PC-9 (cell line): ENCODE data around the gene CTXND1. TPM values are rescaled to one million over a fixed set of nuclear protein-coding genes. Genes with fewer than 3 reads are reported as not detected.

ENCODE experiments used
- BruUV-seq: library from RNA; stranded (reverse); fragments of 400-500 nt; replicated peaks from 2 replicates; lab custom pipeline; 2021; lab: Mats Ljungman, UMichigan
- CTCF ChIA-PET: fragments of 300-600 bp; sonication (Branson Sonifier 250); formaldehyde crosslinking; loops from one replicate; lab custom pipeline; 2022; ENCODE audit warnings: antibody characterized with exemption; lab: Charles Lee
- POLR2A ChIA-PET: fragments of 300-600 bp; sonication (Branson Sonifier 250); formaldehyde crosslinking; loops from one replicate; lab custom pipeline; 2022; ENCODE audit warnings: antibody characterized with exemption; ENCODE audit not compliant: unreplicated experiment; lab: Charles Lee
- DNase-seq, 2 experiments: peaks; one replicate each; pipeline versions ENCODE4 v3.0.0 to v3.0.0-alpha.2; 2015 to 2022; ENCODE audit warnings: mixed read lengths in 1 of 2
- H2AFZ ChIP-seq: fragments of 200-600 bp; sonication (generic); 2 replicates; pipeline ENCODE4 v1.8.1; 2017; ENCODE audit warnings: antibody characterized with exemption
- H3F3A ChIP-seq: fragments of 200-600 bp; sonication (generic); 2 replicates; pipeline ENCODE4 v1.8.1; 2017; ENCODE audit warnings: antibody characterized with exemption, mild to moderate bottlenecking, low read depth; ENCODE audit not compliant: insufficient read depth
- H3K27ac ChIP-seq: fragments of 200-600 bp; sonication (generic); 2 replicates; pipeline ENCODE4 v1.6.1; 2016; ENCODE audit warnings: mixed run types
- H3K27me3 ChIP-seq: fragments of 200-600 bp; sonication (generic); 2 replicates; pipeline ENCODE4 v1.6.1; 2016; ENCODE audit warnings: low read depth, mixed run types; ENCODE audit not compliant: insufficient read depth
- H3K36me3 ChIP-seq: fragments of 200-600 bp; sonication (generic); 2 replicates; pipeline ENCODE4 v1.6.1; 2016; ENCODE audit warnings: low read depth, mixed run types
- H3K4me1 ChIP-seq: fragments of 200-600 bp; sonication (generic); replicated peaks from 2 replicates; pipeline ENCODE4 v1.6.1; 2016; ENCODE audit warnings: mixed run types; ENCODE audit not compliant: insufficient read depth
- H3K4me2 ChIP-seq: fragments of 200-600 bp; sonication (generic); 2 replicates; pipeline ENCODE4 v1.6.1; 2017; ENCODE audit warnings: mixed run types
- H3K4me3 ChIP-seq: fragments of 200-600 bp; sonication (generic); 2 replicates; pipeline ENCODE4 v1.6.1; 2016; ENCODE audit warnings: mixed run types
- H3K79me2 ChIP-seq: fragments of 200-600 bp; sonication (generic); 2 replicates; pipeline ENCODE4 v1.6.1; 2017; ENCODE audit warnings: low read depth, mixed run types
- H3K9me2 ChIP-seq: fragments of 200-600 bp; sonication (generic); 2 replicates; pipeline ENCODE4 v1.8.1; 2017; ENCODE audit warnings: mild to moderate bottlenecking; ENCODE audit not compliant: insufficient read depth
- H3K9me3 ChIP-seq: fragments of 200-600 bp; sonication (generic); 2 replicates; pipeline ENCODE4 v1.8.1; 2016; ENCODE audit warnings: low read depth; ENCODE audit not compliant: insufficient read depth
- H4K20me1 ChIP-seq: fragments of 200-600 bp; sonication (generic); 2 replicates; pipeline ENCODE4 v1.8.1; 2017; ENCODE audit not compliant: insufficient read depth
- CTCF ChIP-seq: fragments of 200-600 bp; sonication (generic); conservative IDR thresholded peaks from 2 replicates; pipeline ENCODE4 v1.6.1; 2017; ENCODE audit warnings: mixed run types, antibody characterized with exemption, mild to moderate bottlenecking, moderate library complexity
- EZH2 ChIP-seq: fragments of 200-600 bp; sonication (generic); IDR thresholded peaks from 2 replicates; pipeline ENCODE4 v1.8.0; 2017; ENCODE audit warnings: antibody characterized with exemption, low read depth
- intact Hi-C: fragments of 100-400 bp; cut with micrococcal nuclease; formaldehyde crosslinking; loops from one replicate; pipeline ENCODE4 v1.10.0; 2022; ENCODE audit not compliant: unreplicated experiment
- total RNA-seq: library from RNA; stranded (reverse); gene quantifications from 2 replicates; pipeline ENCODE4 v1.2.3, GENCODE V29; 2021

The CTXND1 gene
- total RNA-seq, 1 experiment from 2014 or later: not detected

- no peaks in the 10 kb centered on the region for H3K36me3 ChIP-seq
- DNase-seq: peak; percentile 12 to 36
These were observed 17.1 kb downstream of the CTXND1 start for GRCh38 chr15:80234883-80235282.

DNA sequence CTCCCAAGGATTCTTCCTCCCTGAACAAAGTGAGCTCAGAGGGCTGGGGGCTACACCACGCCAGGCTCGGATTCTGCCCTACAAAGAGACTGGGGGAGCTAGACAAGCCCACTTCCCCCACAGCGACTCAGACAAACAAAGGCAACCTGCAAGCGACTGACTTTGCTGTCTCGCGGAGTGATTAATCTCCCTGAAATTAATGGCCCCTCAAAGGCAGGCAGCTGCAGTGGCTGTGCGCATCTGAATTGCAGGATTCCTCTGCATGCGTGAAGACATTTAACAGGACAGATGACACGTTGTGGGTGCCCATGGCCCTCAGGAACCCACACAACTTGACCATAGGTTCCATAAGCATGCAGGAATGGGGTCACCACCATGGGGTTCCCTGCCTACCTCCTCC is 18.4 kb downstream of the CTXND1 start:
- no TSS peak for BruUV-seq
- TF ChIP-seq CTCF (no peak), EZH2 (no peak)
- intact Hi-C loops: no loop called here
- H3K27me3 ChIP-seq: 0 out of 2 replicates have a peak, but pooled peaks cover 4% of the 10 kb centered on the region
- no peak overlapping the region for H2AFZ ChIP-seq
- H3F3A ChIP-seq: no peaks in the 10 kb centered on the region
- no peak overlapping the region for H3K27ac ChIP-seq
- no peak for DNase-seq
- ChIA-PET CTCF (no interaction called here), POLR2A (interaction anchor here (0.7 kb wide), 1 partner anchor 298 kb away, joined by 5 read pairs; no protein-coding TSS in a partner anchor)
- no peaks in the 10 kb centered on the region for H3K36me3 ChIP-seq
- H3K79me2 ChIP-seq: no peaks in the 10 kb centered on the region
- no peaks in the 10 kb centered on the region for H3K4me1 ChIP-seq
- H3K9me3 ChIP-seq: no peaks in the 10 kb centered on the region
- H3K4me3 ChIP-seq: no peak overlapping the region
- no peaks in the 10 kb centered on the region for H3K9me2 ChIP-seq
- no peak overlapping the region for H3K4me2 ChIP-seq
- H4K20me1 ChIP-seq: no peaks in the 10 kb centered on the region

More at GRCh38 chr15:80234883-80235282, 17.1 kb downstream of the CTXND1 start:
- Histone ChIP-seq H3K4me2 (no peak overlapping the region), H3K27me3 (0 out of 2 replicates have a peak, but pooled peaks cover 4% of the 10 kb centered on the region), H3K27ac (no peak overlapping the region), H3K9me3 (no peaks in the 10 kb centered on the region), H3K4me1 (no peaks in the 10 kb centered on the region), H3K9me2 (no peaks in the 10 kb centered on the region), H3F3A (no peaks in the 10 kb centered on the region), H3K79me2 (no peaks in the 10 kb centered on the region), H3K4me3 (no peak overlapping the region), H2AFZ (no peak overlapping the region), H4K20me1 (no peaks in the 10 kb centered on the region)
- ChIA-PET POLR2A (no interaction called here), CTCF (interaction anchor here (0.6 kb wide), 1 partner anchor 15 kb away, joined by 5 read pairs; no protein-coding TSS in a partner anchor)
- BruUV-seq: no TSS peak
- intact Hi-C loops: no loop called here
- TF ChIP-seq CTCF (peak; percentile 66), EZH2 (no peak)

- no peaks in the 10 kb centered on the region for H3K9me2 ChIP-seq
- H3K4me1 ChIP-seq: no peaks in the 10 kb centered on the region
- no TSS peak for BruUV-seq
- H3K9me3 ChIP-seq: no peaks in the 10 kb centered on the region
- no peak overlapping the region for H2AFZ ChIP-seq
- no peak overlapping the region for H3K27ac ChIP-seq
- no peak for TF ChIP-seq CTCF
- TF ChIP-seq EZH2: no peak
- no peaks in the 10 kb centered on the region for H3K79me2 ChIP-seq
- no peaks in the 10 kb centered on the region for H3K36me3 ChIP-seq
- 0 out of 2 replicates have a peak, but pooled peaks cover 4% of the 10 kb centered on the region for H3K27me3 ChIP-seq
- ChIA-PET CTCF (no interaction called here), POLR2A (no interaction called here)
- no peak for DNase-seq
- no peaks in the 10 kb centered on the region for H4K20me1 ChIP-seq
- no peaks in the 10 kb centered on the region for H3F3A ChIP-seq
- H3K4me3 ChIP-seq: no peak overlapping the region
- no peak overlapping the region for H3K4me2 ChIP-seq
- intact Hi-C loops: no loop called here
These were observed 20.6 kb downstream of the CTXND1 start for GRCh38 chr15:80231371-80231770.
